ENCODE measurements around the gene RAB10. TPM values are rescaled to one million over a fixed set of nuclear protein-coding genes. Genes with fewer than 3 reads are reported as not detected.
A peak's percentile ranks its signal among the peaks of the same experiment; 100 is the strongest.

The RAB10 gene
- total and polyA plus RNA-seq, 2 of the 13 experiments (the other 11 are each of a cell fraction or from before 2014, with no cell fraction given) = 48.2 to 120 TPM

GRCh38 chr2:26033270-26033817 is 540 bp upstream of the RAB10 start (continued):
- TF ChIP-seq ZBTB49 (CRISPR knock-in tag; IDR thresholded peaks at IDR 0.05; ENCODE audit: borderline replicate concordance) (no peak; the same call in 1 of the 2 replicates), ZNF414 (CRISPR knock-in tag; IDR thresholded peaks at IDR 0.05) (no peak), FLYWCH1 (CRISPR knock-in tag; IDR thresholded peaks at IDR 0.05) (no peak), ETS1 (CRISPR knock-in tag; IDR thresholded peaks at IDR 0.05) (no peak), RAD21 (CRISPR knock-in tag; IDR thresholded peaks at IDR 0.05) (peak; percentile 56), IKZF1 (IDR thresholded peaks at IDR 0.05) (no peak), ATF3 (CRISPR knock-in tag; IDR thresholded peaks at IDR 0.05) (0 out of 2 replicates have a peak, but pooled peaks have one; percentile 13), TFAP4 (IDR thresholded peaks at IDR 0.05; ENCODE audit: borderline replicate concordance, low read depth) (no peak), SP4 (CRISPR knock-in tag; IDR thresholded peaks at IDR 0.05) (no peak), ZBTB39 (CRISPR knock-in tag; IDR thresholded peaks at IDR 0.05) (no peak), ZNF512B (CRISPR knock-in tag; IDR thresholded peaks at IDR 0.05; ENCODE audit: borderline replicate concordance) (peak; percentile 83; the same call in 1 of the 2 replicates), HNRNPK (IDR thresholded peaks at IDR 0.05; ENCODE audit: low read depth, low read length, poor library complexity, severe bottlenecking) (no peak), TEAD3 (CRISPR knock-in tag; optimal IDR thresholded peaks at IDR 0.05; ENCODE audit: borderline replicate concordance) (no peak), ZNF260 (CRISPR knock-in tag; IDR thresholded peaks at IDR 0.05; ENCODE audit: borderline replicate concordance, low read depth) (no peak), ZBTB14 (CRISPR knock-in tag; IDR thresholded peaks at IDR 0.05) (no peak), HNF4G (IDR thresholded peaks at IDR 0.05; ENCODE audit: borderline replicate concordance, low read depth, low read length) (no peak), HNF4G (CRISPR knock-in tag; IDR thresholded peaks at IDR 0.05; ENCODE audit: borderline replicate concordance, low read depth) (no peak)

Data from HepG2 (cell line).